Lung (tissue), 12 donors: Measurements from ENCODE around the gene RAD50. TPM values are rescaled to one million over a fixed set of nuclear protein-coding genes. Genes with fewer than 3 reads are reported as not detected.

Experiments
- ATAC-seq: fragments of 200-7000 bp; cut with Tn5 transposase; one replicate; pipeline ENCODE4 v1.9.1; 2020; ENCODE audit warnings: moderate number of reproducible peaks; ENCODE audit not compliant: insufficient read depth, low FRiP score
- DNase-seq, 3 donors: peaks; one replicate each; pipeline ENCODE4 v3.0.0-alpha.2; 2013 to 2017
- H3K27ac ChIP-seq, 2 donors: one replicate each; pipeline ENCODE4 v1.5.1; 2013; ENCODE audit warnings: mild to moderate bottlenecking in 2 of 2, moderate library complexity in 2 of 2, control low read depth in 1 of 2, inconsistent platforms in 1 of 2, low read depth in 1 of 2, low read length in 1 of 2
- H3K27me3 ChIP-seq, 3 donors: one replicate each; pipeline ENCODE4 v1.5.1; 2013; ENCODE audit warnings: low read length in 2 of 3; ENCODE audit not compliant: control insufficient read depth in 3 of 3, insufficient read depth in 3 of 3
- H3K36me3 ChIP-seq, 4 donors: one replicate each; pipeline ENCODE4 v1.5.1; 2013; ENCODE audit warnings: low read length in 4 of 4, mild to moderate bottlenecking in 1 of 4, moderate library complexity in 1 of 4; ENCODE audit not compliant: control insufficient read depth in 4 of 4, insufficient read depth in 4 of 4
- H3K4me1 ChIP-seq, 5 donors: one replicate each; pipeline ENCODE4 v1.5.1; 2013; ENCODE audit warnings: low read length in 5 of 5, mild to moderate bottlenecking in 2 of 5, moderate library complexity in 1 of 5; ENCODE audit not compliant: control insufficient read depth in 5 of 5, insufficient read depth in 5 of 5
- H3K4me3 ChIP-seq: one replicate; pipeline ENCODE4 v1.5.1; 2013; ENCODE audit warnings: mild to moderate bottlenecking, control low read depth, moderate library complexity
- H3K9ac ChIP-seq, 2 donors: one replicate each; pipeline ENCODE4 v1.5.1; 2013; ENCODE audit warnings: low read length in 2 of 2, control low read depth in 1 of 2; ENCODE audit not compliant: insufficient read depth in 1 of 2
- H3K9me3 ChIP-seq, 4 donors: one replicate each; pipeline ENCODE4 v1.5.1; 2013; ENCODE audit warnings: low read length in 3 of 4, mild to moderate bottlenecking in 1 of 4, moderate library complexity in 1 of 4; ENCODE audit not compliant: control insufficient read depth in 4 of 4, insufficient read depth in 3 of 4
- WGBS, 2 donors: extraction: QIAGEN DNeasy Blood & Tissue Kit; methylation state at CpG; one replicate each; pipeline ENCODE4 v1.1.7; 2013; 5-methylcytosine and 5-hydroxymethylcytosine counted together
- polyA plus RNA-seq, 2 donors: library from polyadenylated mRNA; stranded (reverse); fragments of 200-250 nt; gene quantifications; one replicate each; pipeline ENCODE4 v1.2.1, GENCODE V29; 2013
- total RNA-seq, 2 donors: library from RNA; depleted of rRNA in 1 of 2; stranded (reverse); fragments of >200 nt in 1 of 2; gene quantifications; one replicate each; pipeline ENCODE4 v1.2.1, GENCODE V29; 2014 to 2021
- TF ChIP-seq, protein P1 (sequence below): IDR thresholded peaks from 2 replicates; pipeline ENCODE4 v1.5.1; 2012; ENCODE audit warnings: mild to moderate bottlenecking; ENCODE audit errors: control extremely low read depth, extremely low read depth
- donor health status: control.
- donor health status: control.
- donor health status: Bipolar disorder and iron deficiency.
- donor health status: healthy.
- donor health status: DM: yes; HTN: yes; CAD: no.

Gene RAD50
- total and polyA plus RNA-seq, 4 donors = 8.2 to 46.7 (median 18.8) TPM

DNA sequence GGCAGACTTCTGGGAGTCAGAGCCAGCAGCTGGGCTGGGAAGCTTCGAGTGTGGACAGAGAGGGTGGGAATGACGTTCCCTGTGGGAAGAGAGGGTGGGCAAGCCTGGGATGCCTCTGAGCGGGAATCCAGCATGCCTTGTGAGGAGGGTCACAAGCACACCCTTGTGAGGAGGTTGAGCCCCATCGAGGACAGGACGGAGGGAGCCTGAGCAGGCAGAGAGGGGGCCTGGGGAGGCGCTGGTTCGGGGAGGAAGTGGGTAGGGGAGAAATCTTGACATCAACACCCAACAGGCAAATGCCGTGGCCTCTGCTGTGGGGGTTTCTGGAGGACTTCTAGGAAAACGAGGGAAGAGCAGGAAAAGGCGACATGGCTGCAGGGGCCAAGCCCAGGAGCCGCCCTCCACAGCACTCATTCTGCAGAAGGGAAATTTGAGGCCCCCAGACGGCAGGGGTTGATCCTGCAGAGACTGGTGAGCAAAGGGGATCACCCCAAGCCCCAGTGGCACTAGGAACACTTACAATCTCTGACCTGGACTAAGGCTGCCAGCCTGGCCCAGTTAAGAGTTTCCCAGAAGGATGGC is 100.1 kb downstream of the RAD50 start:
- Histone ChIP-seq H3K27me3 (peaks cover 0 to 32% (median 30%) of the 10 kb centered on the region in 3 donors), H3K9me3 (no peaks in the 10 kb centered on the region), H3K4me1 (peaks cover 0 to 11% (median 0%) of the 10 kb centered on the region in 5 donors), H3K4me3 (no peak overlapping the region), H3K9ac (no peak overlapping the region), H3K36me3 (no peaks in the 10 kb centered on the region), H3K27ac (no peak overlapping the region)
- ATAC-seq (no peak), DNase-seq (no peak)
- TF ChIP-seq, protein P1, sequence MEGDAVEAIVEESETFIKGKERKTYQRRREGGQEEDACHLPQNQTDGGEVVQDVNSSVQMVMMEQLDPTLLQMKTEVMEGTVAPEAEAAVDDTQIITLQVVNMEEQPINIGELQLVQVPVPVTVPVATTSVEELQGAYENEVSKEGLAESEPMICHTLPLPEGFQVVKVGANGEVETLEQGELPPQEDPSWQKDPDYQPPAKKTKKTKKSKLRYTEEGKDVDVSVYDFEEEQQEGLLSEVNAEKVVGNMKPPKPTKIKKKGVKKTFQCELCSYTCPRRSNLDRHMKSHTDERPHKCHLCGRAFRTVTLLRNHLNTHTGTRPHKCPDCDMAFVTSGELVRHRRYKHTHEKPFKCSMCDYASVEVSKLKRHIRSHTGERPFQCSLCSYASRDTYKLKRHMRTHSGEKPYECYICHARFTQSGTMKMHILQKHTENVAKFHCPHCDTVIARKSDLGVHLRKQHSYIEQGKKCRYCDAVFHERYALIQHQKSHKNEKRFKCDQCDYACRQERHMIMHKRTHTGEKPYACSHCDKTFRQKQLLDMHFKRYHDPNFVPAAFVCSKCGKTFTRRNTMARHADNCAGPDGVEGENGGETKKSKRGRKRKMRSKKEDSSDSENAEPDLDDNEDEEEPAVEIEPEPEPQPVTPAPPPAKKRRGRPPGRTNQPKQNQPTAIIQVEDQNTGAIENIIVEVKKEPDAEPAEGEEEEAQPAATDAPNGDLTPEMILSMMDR = no peak
- 36 to 55% methylated on average over 12 of the region's 12 CpGs for WGBS, 2 donors

DNA sequence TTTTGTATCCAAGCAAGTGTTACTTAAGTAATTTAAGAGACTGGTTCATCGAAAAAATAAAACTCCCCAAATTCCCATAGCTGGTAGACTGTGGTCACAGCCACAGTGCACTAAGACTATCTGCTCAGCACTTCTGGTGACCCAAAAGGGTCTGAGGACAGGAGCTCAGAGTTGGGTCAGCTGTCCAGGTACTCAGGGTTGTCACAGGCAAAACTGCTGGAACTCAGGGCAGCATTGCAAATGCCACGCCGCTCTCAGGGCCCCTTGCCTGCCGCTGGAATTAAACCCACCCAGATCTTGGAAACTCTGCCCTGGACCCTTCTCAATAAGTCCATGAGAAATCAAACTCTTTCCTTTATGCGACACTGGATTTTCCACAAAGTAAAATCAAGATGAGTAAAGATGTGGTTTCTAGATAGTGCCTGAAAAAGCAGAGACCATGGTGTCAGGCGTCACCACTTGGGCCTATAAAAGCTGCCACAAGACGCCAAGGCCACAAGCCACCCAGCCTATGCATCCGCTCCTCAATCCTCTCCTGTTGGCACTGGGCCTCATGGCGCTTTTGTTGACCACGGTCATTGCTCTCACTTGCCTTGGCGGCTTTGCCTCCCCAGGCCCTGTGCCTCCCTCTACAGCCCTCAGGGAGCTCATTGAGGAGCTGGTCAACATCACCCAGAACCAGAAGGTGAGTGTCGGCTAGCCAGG is 101.1 kb downstream of the RAD50 start, which contains the start of gene IL13:
Gene IL13, plus strand, starts transcription at position 498 of the 705 bp plus-strand sequence. Its CDS starts 14 bp downstream, at position 512.
- no peak for DNase-seq
- Histone ChIP-seq H3K4me3 (no peak within 1 kb of the TSS), H3K27me3 (peaks cover 0 to 30% (median 27%) of the 10 kb centered on the region in 3 donors), H3K27ac (no peak within 1 kb of the TSS), H3K36me3 (no peaks in the 10 kb centered on the region), H3K9me3 (no peaks in the 10 kb centered on the region), H3K4me1 (peaks cover 0 to 11% (median 0%) of the 10 kb centered on the region in 5 donors), H3K9ac (no peak within 1 kb of the TSS)
- TF ChIP-seq, protein P1 = no peak
- 96% methylated on average over 12 of the region's 12 CpGs for WGBS, 2 donors
- no peak for ATAC-seq

DNA sequence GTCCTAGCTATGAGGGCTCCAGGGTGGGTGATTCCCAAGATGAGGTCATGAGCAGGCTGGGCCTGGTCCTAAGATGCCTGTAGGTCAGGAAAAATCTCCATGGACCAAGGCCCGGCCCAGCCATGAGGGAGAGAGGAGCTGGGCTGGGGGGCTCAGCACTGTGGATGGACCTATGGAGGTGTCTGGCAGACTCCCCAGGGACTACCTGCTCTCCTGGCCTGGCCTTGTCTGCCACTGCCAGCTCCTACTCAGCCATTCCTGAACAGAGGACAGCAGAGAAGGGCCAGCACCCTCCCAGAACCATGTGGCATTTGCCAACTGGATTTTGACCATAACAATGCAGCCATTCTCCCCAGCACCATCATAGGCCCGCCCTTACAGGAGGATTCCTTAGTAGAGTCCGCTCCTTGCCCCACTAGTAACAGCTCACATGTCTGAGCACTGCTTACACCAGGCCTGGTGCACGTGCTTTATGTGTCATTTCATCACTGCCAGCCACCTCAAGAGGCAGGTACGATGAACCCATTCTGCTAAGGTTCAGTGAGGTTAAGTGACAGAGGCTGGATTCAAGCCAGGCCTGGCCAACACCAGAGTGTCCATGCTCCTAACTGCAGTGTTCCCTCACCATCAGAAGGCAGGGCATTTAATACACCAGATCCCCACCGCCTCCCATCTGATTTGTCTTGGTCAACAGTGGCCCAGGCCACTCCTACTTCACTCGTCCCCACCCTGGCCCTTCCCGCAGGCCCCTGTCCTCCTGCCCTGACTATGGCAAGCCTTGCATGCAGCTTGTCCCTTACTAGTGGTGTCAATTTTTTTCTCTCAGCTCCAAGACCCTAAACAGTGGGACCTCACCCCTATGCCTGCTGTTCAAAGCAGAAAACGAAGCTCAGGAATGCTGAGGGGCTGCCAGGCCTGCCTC is 101.9 kb downstream of the RAD50 start:
- WGBS, 2 donors = 89 to 94% methylated on average over 9 of the region's 9 CpGs

More for the DNA sequence above, 101.9 kb downstream of the RAD50 start:
- H3K27me3 ChIP-seq = peaks cover 0 to 25% (median 23%) of the 10 kb centered on the region in 3 donors
- H3K4me3 ChIP-seq = no peak overlapping the region
- peaks cover 0 to 19% (median 0%) of the 10 kb centered on the region in 5 donors for H3K4me1 ChIP-seq
- TF ChIP-seq, protein P1 = no peak
- DNase-seq (no peak), ATAC-seq (no peak)
- no peak overlapping the region for H3K9ac ChIP-seq
- no peak overlapping the region for H3K27ac ChIP-seq
- H3K9me3 ChIP-seq = no peaks in the 10 kb centered on the region
- H3K36me3 ChIP-seq = no peaks in the 10 kb centered on the region
